PC-9 (cell line): Measurements from ENCODE around the gene ISM1. TPM values are rescaled to one million over a fixed set of nuclear protein-coding genes. Genes with fewer than 3 reads are reported as not detected.

Experiments used
- BruUV-seq: library from RNA; stranded (reverse); fragments of 400-500 nt; replicated peaks from 2 replicates; lab custom pipeline; 2021; lab: Mats Ljungman, UMichigan
- CTCF ChIA-PET: fragments of 300-600 bp; sonication (Branson Sonifier 250); formaldehyde crosslinking; loops from one replicate; lab custom pipeline; 2022; ENCODE audit warnings: antibody characterized with exemption; lab: Charles Lee
- POLR2A ChIA-PET: fragments of 300-600 bp; sonication (Branson Sonifier 250); formaldehyde crosslinking; loops from one replicate; lab custom pipeline; 2022; ENCODE audit warnings: antibody characterized with exemption; ENCODE audit not compliant: unreplicated experiment; lab: Charles Lee
- DNase-seq, 2 experiments: peaks; one replicate each; pipeline versions ENCODE4 v3.0.0 to v3.0.0-alpha.2; 2015 to 2022; ENCODE audit warnings: mixed read lengths in 1 of 2
- H2AFZ ChIP-seq: fragments of 200-600 bp; sonication (generic); 2 replicates; pipeline ENCODE4 v1.8.1; 2017; ENCODE audit warnings: antibody characterized with exemption
- H3F3A ChIP-seq: fragments of 200-600 bp; sonication (generic); 2 replicates; pipeline ENCODE4 v1.8.1; 2017; ENCODE audit warnings: antibody characterized with exemption, mild to moderate bottlenecking, low read depth; ENCODE audit not compliant: insufficient read depth
- H3K27ac ChIP-seq: fragments of 200-600 bp; sonication (generic); 2 replicates; pipeline ENCODE4 v1.6.1; 2016; ENCODE audit warnings: mixed run types
- H3K27me3 ChIP-seq: fragments of 200-600 bp; sonication (generic); 2 replicates; pipeline ENCODE4 v1.6.1; 2016; ENCODE audit warnings: low read depth, mixed run types; ENCODE audit not compliant: insufficient read depth
- H3K36me3 ChIP-seq: fragments of 200-600 bp; sonication (generic); 2 replicates; pipeline ENCODE4 v1.6.1; 2016; ENCODE audit warnings: low read depth, mixed run types
- H3K4me1 ChIP-seq: fragments of 200-600 bp; sonication (generic); replicated peaks from 2 replicates; pipeline ENCODE4 v1.6.1; 2016; ENCODE audit warnings: mixed run types; ENCODE audit not compliant: insufficient read depth
- H3K4me2 ChIP-seq: fragments of 200-600 bp; sonication (generic); 2 replicates; pipeline ENCODE4 v1.6.1; 2017; ENCODE audit warnings: mixed run types
- H3K4me3 ChIP-seq: fragments of 200-600 bp; sonication (generic); 2 replicates; pipeline ENCODE4 v1.6.1; 2016; ENCODE audit warnings: mixed run types
- H3K79me2 ChIP-seq: fragments of 200-600 bp; sonication (generic); 2 replicates; pipeline ENCODE4 v1.6.1; 2017; ENCODE audit warnings: low read depth, mixed run types
- H3K9me2 ChIP-seq: fragments of 200-600 bp; sonication (generic); 2 replicates; pipeline ENCODE4 v1.8.1; 2017; ENCODE audit warnings: mild to moderate bottlenecking; ENCODE audit not compliant: insufficient read depth
- H3K9me3 ChIP-seq: fragments of 200-600 bp; sonication (generic); 2 replicates; pipeline ENCODE4 v1.8.1; 2016; ENCODE audit warnings: low read depth; ENCODE audit not compliant: insufficient read depth
- H4K20me1 ChIP-seq: fragments of 200-600 bp; sonication (generic); 2 replicates; pipeline ENCODE4 v1.8.1; 2017; ENCODE audit not compliant: insufficient read depth
- CTCF ChIP-seq: fragments of 200-600 bp; sonication (generic); conservative IDR thresholded peaks from 2 replicates; pipeline ENCODE4 v1.6.1; 2017; ENCODE audit warnings: mixed run types, antibody characterized with exemption, mild to moderate bottlenecking, moderate library complexity
- EZH2 ChIP-seq: fragments of 200-600 bp; sonication (generic); IDR thresholded peaks from 2 replicates; pipeline ENCODE4 v1.8.0; 2017; ENCODE audit warnings: antibody characterized with exemption, low read depth
- intact Hi-C: fragments of 100-400 bp; cut with micrococcal nuclease; formaldehyde crosslinking; loops from one replicate; pipeline ENCODE4 v1.10.0; 2022; ENCODE audit not compliant: unreplicated experiment
- total RNA-seq: library from RNA; stranded (reverse); gene quantifications from 2 replicates; pipeline ENCODE4 v1.2.3, GENCODE V29; 2021

Gene ISM1
- total RNA-seq, 1 experiment from 2014 or later, result not detected

GRCh38 chr20:13286607-13287006, 65.5 kb downstream of the ISM1 start:
- H3F3A ChIP-seq, result no peaks in the 10 kb centered on the region
- no peaks in the 10 kb centered on the region for H3K9me3 ChIP-seq
- no peaks in the 10 kb centered on the region for H3K36me3 ChIP-seq
- BruUV-seq, result no TSS peak
- H3K79me2 ChIP-seq, result no peaks in the 10 kb centered on the region
- POLR2A ChIA-PET, result interaction anchor here (0.7 to 0.9 kb wide), 2 partner anchors 257 to 315 kb away, joined by 4 to 5 read pairs; no protein-coding TSS in a partner anchor
- TF ChIP-seq CTCF (no peak), EZH2 (no peak)
- H3K4me3 ChIP-seq, result no peak overlapping the region
- H3K27ac ChIP-seq, result no peak overlapping the region
- H2AFZ ChIP-seq, result no peak overlapping the region
- no peaks in the 10 kb centered on the region for H3K9me2 ChIP-seq
- no peak for DNase-seq
- H3K4me1 ChIP-seq, result no peaks in the 10 kb centered on the region
- intact Hi-C loops, result no loop called here
- CTCF ChIA-PET, result no interaction called here
- no peaks in the 10 kb centered on the region for H4K20me1 ChIP-seq
- no peak overlapping the region for H3K4me2 ChIP-seq
- no peaks in the 10 kb centered on the region for H3K27me3 ChIP-seq

- Histone ChIP-seq H3F3A (no peaks in the 10 kb centered on the region), H3K4me3 (no peak overlapping the region), H3K9me2 (no peaks in the 10 kb centered on the region), H3K27me3 (no peaks in the 10 kb centered on the region), H3K36me3 (no peaks in the 10 kb centered on the region), H4K20me1 (no peaks in the 10 kb centered on the region), H3K4me1 (no peaks in the 10 kb centered on the region), H3K4me2 (no peak overlapping the region), H3K27ac (no peak overlapping the region), H2AFZ (no peak overlapping the region), H3K79me2 (no peaks in the 10 kb centered on the region), H3K9me3 (no peaks in the 10 kb centered on the region)
- no TSS peak for BruUV-seq
- ChIA-PET POLR2A (no interaction called here), CTCF (interaction anchor here (0.7 kb wide), 1 partner anchor 15 kb away, joined by 3 read pairs; no protein-coding TSS in a partner anchor)
- TF ChIP-seq CTCF (no peak), EZH2 (no peak)
- DNase-seq, result no peak
- intact Hi-C loops, result no loop called here
These were observed 67.3 kb downstream of the ISM1 start for GRCh38 chr20:13288357-13288756.

GRCh38 chr20:13289031-13289430, 68.0 kb downstream of the ISM1 start:
- no peak overlapping the region for H2AFZ ChIP-seq
- H3K4me2 ChIP-seq, result no peak overlapping the region
- no peaks in the 10 kb centered on the region for H4K20me1 ChIP-seq
- no peaks in the 10 kb centered on the region for H3K27me3 ChIP-seq
- no peak overlapping the region for H3K4me3 ChIP-seq
- no peaks in the 10 kb centered on the region for H3F3A ChIP-seq
- H3K27ac ChIP-seq, result no peak overlapping the region
- no peaks in the 10 kb centered on the region for H3K79me2 ChIP-seq
- no peaks in the 10 kb centered on the region for H3K9me3 ChIP-seq
- no peak for DNase-seq
- BruUV-seq, result no TSS peak
- intact Hi-C loops, result no loop called here
- H3K36me3 ChIP-seq, result no peaks in the 10 kb centered on the region
- ChIA-PET CTCF (no interaction called here), POLR2A (no interaction called here)
- H3K9me2 ChIP-seq, result no peaks in the 10 kb centered on the region
- no peaks in the 10 kb centered on the region for H3K4me1 ChIP-seq
- TF ChIP-seq EZH2, result no peak
- no peak for TF ChIP-seq CTCF
